Right lobe of liver (tissue), 4 donors: ENCODE results near the gene HCST.

ENCODE experiments used
- CTCF ChIP-seq, 4 donors: fragments of 200-600 bp in 3 of 4; fragments of 450-650 bp in 1 of 4; IDR thresholded peaks; one replicate each; pipeline versions ENCODE4 v1.5.1 to v1.8.0; 2016 to 2022; ENCODE audit warnings: antibody characterized with exemption in 4 of 4, mild to moderate bottlenecking in 2 of 4
- POLR2A ChIP-seq: fragments of 450-650 bp; IDR thresholded peaks from one replicate; pipeline ENCODE4 v1.6.1; 2017; ENCODE audit warnings: antibody characterized with exemption, mild to moderate bottlenecking
- donor health status: DM: no; HTN: no; CAD: no.
- donor health status: DM: no; HTN: no; CAD: no.
- donor health status: DM: no; HTN: yes; CAD: no.

DNA sequence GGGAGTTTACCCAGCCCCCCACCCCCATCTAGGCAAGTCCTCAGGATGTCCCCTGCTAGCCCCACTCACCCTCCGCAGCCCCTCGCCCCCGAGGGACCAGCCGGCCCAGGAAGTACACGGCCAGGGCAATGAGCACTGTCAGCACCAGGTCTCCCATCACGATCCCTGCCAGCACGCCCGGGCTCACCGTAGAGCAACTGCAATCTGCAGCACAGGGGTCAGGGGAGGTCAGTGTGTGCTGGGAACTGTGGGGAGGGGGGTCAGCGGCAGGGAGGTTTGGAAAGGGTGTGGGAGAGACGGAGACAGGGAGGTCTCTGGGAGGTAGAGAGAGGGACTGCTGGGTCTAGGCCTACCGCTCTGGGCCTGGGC, 5.0 kb downstream of the HCST start:
- TF ChIP-seq CTCF (IDR thresholded peaks at IDR 0.05), result no peak
- no peak for TF ChIP-seq POLR2A
